ENCODE data around the gene GPX6. TPM values are rescaled to one million over a fixed set of nuclear protein-coding genes. Genes with fewer than 3 reads are reported as not detected.

Gene GPX6
- total RNA-seq, 1 donor, result not detected

Other genes with a start within 250 kb of the GPX6 start
- 8.7 and 20.8 TPM in 2 replicates for gene ZSCAN26, start 248.7 kb downstream of the GPX6 start, total RNA-seq (ENCODE audit: low replicate concordance)
- gene PGBD1, start 234.2 kb downstream of the GPX6 start, total RNA-seq (ENCODE audit: low replicate concordance), result 7.7 and 8.1 TPM in 2 replicates
- 13.9 and 31.2 TPM in 2 replicates for gene ZSCAN31, start 179.6 kb downstream of the GPX6 start, total RNA-seq (ENCODE audit: low replicate concordance)
- gene ZKSCAN3, start 165.8 kb downstream of the GPX6 start, total RNA-seq (ENCODE audit: low replicate concordance), result 2.6 and 3.6 TPM in 2 replicates
- 6.5 and 11.0 TPM in 2 replicates for gene ZSCAN12, start 116.0 kb downstream of the GPX6 start, total RNA-seq (ENCODE audit: low replicate concordance)
- 6.7 and 12.0 TPM in 2 replicates for gene ZSCAN23, start 72.3 kb downstream of the GPX6 start, total RNA-seq (ENCODE audit: low replicate concordance)
- gene GPX5, start 10.1 kb upstream of the GPX6 start, total RNA-seq (ENCODE audit: low replicate concordance), result not detected in 2 replicates

All from fibroblast of the aortic adventitia (primary cell).